Inflammatory macrophage treated with lipopolysaccharide for 1 hour (primary cell): ENCODE results near the gene COL6A5.

Experiments used
- DNase-seq, 2 donors: peaks; one replicate each; pipeline ENCODE4 v3.0.0-alpha.2; 2020 to 2022

COL6A5 gene

DNA sequence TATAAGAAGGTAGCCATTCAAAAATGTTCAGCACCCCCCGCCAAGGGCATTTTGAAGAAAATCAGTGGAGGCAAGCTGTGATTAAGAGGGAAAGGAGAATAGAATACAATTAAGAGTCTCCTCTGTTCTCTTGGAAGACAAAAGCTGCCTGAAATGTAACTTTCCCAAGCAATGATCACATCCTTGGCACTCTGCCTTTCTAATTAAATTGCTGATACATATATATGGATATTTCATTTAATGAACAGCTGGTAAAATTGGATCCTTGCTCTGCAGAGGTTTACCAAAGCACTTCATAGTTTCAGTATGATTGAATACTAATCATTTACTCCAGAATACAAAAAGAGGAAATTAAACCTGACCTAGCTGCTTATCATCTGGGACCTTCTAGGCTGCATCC is 182.0 kb downstream of the COL6A5 start:
- DNase-seq = no peak

DNA sequence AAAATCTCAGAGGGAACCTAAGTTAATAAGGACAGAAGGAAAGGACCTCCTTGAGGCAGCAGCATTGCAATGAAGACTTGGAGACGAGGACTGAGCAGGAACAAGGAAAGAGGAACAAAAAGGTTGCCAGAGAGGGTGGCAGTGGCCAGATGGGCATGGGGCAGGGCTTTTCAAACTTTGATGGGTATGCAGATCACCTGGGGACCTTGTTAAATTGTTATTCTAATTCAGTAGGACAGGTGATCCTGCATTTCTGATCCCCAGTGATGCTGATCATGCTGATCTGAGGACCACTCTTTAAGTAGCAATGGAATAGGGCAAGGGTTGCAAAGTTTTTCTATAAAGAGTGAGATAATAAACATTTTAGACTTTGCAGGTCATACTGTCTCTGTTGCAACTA is 182.6 kb downstream of the COL6A5 start:
- DNase-seq = no peak

GRCh38 chr3:130529486-130530215 is 184.2 kb downstream of the COL6A5 start:
- DNase-seq = no peak

DNA sequence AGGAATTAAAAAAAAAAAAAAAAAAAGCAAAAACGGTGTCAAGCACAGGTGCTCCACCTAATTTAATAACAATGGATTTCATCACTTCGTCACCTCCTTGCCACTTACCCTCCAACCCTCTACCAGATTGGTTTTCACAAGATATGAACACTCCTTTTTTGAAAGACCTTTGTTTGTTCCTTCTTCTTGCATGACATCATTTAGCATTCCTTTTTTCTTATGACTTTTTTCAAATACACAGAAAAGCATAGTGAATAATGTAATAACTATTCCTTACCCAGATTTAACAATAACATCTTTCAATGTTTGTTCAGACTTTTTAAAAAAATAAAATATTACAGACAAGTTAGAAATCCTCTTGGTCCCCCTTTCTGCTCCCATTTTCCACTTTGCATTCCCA is 187.8 kb downstream of the COL6A5 start:
- DNase-seq = no peak
